T-helper 1 cell treated with Interleukin-12 subunit alpha and Interleukin-12 subunit beta and Interleukin-4 antibody, amounts not matched to agents 30 ng/mL and 1 ng/mL, for 36 hours (primary cell): ENCODE results near the gene ZNF35. TPM values are rescaled to one million over a fixed set of nuclear protein-coding genes. Genes with fewer than 3 reads are reported as not detected.
"Not testable (repeated sequence)": the region's sequence is repeated elsewhere in the genome, so short reads cannot be mapped to it uniquely, and the experiment has no call there.

Experiments
- intact Hi-C: fragments of 100-400 bp; cut with micrococcal nuclease; formaldehyde crosslinking; loops from one replicate; pipeline ENCODE4 v1.15.1; 2024
- total RNA-seq: library from RNA; stranded (reverse); gene quantifications from 2 replicates; pipeline ENCODE4 v1.2.3, GENCODE V29; 2022

Gene ZNF35
- total RNA-seq, result 3.5 and 5.2 TPM in 2 replicates

DNA sequence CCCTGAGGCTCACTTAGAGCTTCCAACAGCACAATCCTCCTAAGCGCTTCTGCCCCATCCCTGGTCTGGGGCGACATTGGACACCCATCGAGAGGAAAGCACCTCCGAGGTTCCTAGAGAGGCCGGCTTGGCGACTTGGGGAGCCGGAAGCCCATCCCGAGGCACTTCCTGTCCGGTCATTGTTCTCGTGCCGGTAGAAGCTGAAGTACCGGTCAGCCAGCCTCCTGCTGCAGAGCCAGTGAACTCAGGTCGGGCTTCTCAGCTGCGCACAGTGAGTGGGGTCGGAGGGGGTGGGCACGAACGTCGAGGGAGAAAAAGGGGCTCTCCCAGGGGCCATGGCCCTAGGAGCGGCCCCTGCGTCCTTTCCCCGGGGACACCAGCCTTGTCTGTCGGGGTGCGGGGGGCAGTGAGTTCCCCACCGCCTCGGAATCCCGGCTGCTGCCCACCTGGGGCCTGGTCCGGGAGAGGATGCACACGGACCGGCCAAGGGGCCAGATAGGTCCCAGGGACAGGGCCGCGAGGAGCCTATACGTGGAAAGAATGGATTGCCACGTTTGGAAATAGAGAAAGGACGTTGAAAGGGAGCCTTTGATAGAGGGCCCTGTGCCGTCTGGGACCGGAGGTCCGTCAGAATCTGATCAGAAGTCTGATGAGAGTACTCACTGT is at the start of gene ZNF35:
TSS of gene ZNF35 (plus strand) at position 169 of the 666 bp plus-strand sequence. CDS start 2,336 bp downstream, outside the sequence.
- intact Hi-C loops, result loop anchor here (1.0 kb wide), 1 partner anchor 23 kb away; the partner anchor contains the start of gene ZNF197

DNA sequence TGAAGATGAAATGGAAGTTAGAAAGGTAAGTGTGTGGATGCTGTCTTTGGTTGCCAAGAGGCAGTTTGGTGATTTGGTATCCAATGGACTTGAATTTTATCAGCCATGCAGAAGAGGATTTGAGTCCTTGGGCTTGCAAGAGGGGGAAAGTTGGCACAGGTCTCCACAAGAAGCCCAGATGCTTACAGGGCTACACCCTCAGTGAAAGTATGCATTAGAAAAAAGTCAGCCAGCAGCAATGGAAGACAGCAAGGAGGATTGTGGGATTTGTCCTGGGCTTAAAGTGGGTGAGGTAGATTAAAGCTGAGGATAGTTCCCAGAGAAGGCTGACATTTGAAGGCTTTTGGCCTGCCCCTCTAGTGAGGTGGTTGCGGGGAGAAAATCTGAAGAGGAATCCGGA is 46.8 kb upstream of the ZNF35 start:
- intact Hi-C loops, result no loop called here

DNA sequence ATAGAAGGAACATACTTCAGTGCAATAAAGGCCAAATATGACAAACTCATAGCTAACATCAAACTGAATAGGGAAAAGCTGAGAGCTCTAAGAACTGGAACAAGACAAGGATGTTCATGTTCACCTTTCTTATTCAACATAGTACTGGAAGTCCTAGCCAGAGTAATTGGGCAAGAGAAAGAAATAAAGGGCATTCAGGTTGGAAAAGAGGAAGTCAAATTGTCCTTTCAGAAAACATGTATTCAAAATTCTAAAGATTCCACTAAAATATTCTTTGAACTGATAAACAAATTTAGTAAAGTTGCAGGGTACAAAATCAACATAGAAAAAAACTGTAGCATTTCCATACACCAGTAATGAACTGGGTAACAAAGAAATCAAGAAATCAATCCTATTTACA is 35.9 kb upstream of the ZNF35 start:
- intact Hi-C loops, result no loop called here

DNA sequence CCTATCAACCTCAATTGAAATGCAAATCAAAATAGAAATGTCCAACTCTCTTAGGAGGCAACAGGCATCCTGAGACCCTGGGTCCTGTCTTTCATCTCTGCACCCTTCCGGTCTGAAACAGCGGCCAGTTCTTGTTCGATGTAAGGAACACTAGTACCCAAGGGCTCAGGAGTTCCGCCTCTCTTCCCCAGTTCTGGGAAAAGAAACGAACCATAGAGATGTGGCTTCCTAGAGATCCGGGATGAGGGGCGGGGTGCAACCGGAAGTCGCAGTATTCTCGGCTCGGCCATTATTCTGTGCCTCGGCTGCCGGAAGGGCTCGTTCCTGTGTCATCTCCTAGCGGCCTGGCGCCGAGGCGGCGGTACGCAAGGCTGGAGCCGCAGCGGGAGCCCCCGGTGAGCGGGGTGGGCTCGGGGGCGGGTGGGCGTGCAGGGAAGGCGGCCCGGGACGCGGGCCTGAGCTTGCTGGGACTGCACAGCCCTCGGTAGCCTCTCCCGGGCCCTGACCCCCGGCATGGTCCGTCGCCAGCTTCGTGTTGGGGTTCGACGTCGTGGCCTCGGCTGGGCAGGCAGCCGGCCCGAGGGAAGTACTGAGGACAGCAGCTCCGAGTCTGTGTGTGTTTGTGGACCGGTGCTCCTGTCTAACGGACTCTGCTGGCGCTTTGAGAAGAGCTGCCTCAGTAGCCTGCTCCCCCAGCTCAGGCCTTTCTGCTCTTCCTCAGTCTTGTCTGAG is 23.6 kb upstream of the ZNF35 start, which contains the start of gene ZNF197:
TSS of gene ZNF197 (plus strand) at position 288 of the 732 bp plus-strand sequence. CDS start 4,119 bp downstream, outside the sequence.
- intact Hi-C loops, result loop anchor here (1.0 to 5.0 kb wide), 8 partner anchors 23 to 352 kb away; partner anchors contain the start of genes EXOSC7, KIAA1143, KIF15 and TCAIM

DNA sequence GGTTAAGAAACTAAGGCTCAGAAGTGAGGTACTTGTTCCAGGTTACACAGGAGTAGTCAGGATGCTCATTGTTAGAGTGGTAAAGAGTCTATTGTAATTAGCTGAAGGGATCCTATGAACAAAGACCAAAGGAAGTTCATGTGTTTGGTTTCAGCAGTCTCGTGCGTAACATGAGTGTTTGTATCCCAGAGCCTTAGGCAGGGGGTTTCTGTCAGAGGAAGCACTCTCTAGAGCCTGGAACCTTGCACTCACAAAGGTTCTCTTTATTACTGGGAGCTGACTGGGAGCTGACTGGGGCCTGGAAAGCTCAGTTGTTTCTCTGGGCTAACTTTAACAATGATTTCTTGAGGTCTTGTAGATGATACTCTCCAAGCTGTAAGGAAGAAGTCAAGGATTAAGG is 19.8 kb upstream of the ZNF35 start:
- intact Hi-C loops, result no loop called here

DNA sequence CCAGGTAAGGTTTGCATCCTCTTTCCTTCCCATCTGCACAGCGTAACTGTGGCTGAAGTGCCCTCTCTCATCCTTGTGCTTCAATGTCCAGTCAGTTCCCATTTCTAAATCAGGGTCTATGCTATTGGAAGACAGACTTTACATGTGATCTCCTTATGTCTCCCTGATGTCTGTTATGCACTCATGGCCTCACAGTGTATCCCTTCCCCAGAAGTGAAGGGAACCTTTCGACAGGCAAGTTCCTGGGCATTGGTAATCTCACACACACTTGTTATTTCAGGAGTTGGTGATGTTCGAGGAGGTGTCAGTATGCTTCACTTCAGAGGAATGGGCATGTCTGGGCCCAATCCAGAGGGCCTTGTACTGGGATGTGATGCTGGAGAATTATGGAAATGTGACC is 16.3 kb upstream of the ZNF35 start:
- intact Hi-C loops, result no loop called here

DNA sequence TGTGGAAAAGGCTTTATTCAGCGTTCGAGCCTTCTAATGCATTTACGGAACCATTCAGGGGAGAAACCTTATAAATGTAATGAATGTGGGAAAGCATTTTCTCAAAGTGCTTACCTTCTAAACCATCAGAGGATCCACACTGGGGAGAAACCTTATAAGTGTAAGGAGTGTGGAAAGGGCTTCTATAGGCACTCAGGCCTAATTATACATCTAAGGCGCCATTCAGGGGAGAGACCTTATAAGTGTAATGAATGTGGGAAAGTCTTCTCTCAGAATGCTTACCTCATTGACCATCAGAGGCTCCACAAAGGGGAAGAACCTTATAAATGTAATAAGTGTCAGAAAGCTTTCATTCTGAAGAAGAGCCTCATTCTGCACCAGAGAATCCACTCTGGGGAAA is 6.2 kb upstream of the ZNF35 start:
- intact Hi-C loops, result loop anchor here (5.0 kb wide), 1 partner anchor 85 kb away; the partner anchor contains the start of gene ZNF501

DNA sequence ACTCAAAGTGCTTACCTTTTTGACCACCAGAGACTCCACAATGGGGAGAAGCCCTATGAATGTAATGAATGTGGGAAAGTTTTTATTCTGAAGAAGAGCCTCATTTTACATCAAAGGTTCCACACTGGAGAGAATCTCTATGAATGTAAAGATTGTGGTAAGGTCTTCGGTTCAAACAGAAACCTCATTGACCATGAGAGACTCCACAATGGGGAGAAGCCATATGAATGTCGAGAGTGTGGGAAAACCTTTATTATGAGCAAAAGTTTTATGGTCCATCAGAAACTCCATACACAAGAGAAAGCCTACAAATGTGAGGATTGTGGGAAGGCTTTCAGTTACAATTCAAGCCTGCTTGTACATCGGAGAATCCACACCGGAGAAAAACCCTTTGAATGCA is 5.5 kb upstream of the ZNF35 start:
- intact Hi-C loops, result loop anchor here (5.0 kb wide), 1 partner anchor 84 kb away; the partner anchor contains the start of gene ZNF501

DNA sequence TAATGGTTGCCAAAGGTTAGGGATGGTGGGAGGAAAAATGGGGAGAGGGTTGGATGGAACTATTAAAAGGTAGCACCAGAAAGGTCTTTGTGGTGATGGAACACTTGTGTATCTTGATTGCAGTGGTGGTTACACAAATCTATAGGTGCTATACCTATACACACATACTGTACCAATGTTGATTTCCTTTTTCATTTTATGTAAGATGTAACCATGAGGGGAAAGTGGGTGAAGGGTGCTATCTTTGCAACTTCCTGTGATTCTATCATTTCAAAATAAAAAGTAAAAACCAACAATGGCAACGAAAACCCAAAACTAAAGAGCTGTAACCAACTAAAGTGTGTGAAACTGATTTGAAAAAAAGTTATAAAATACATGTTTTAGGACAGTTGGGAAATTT is 761 bp upstream of the ZNF35 start:
- intact Hi-C loops, result loop anchor here (1.0 kb wide), 1 partner anchor 22 kb away; the partner anchor contains the start of gene ZNF197

DNA sequence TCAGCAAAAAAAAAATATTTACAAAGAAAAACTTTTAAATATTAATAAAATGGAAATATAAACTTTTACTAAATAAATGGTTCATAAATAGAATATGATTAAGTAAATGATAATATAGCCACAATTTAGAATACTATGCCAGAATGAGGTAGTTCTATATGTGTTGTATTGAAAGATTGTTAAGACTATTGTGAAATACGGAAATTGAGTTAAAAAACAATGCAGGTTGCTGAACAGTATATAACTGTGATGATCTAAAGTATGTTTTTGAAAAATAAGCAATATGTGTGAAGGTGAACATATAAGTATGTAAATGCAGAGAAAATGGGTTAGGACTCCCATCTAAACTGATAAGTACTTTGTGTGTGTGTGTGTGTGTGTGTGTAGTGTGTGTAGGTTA is 1.2 kb downstream of the ZNF35 start:
- intact Hi-C loops, result no loop called here

DNA sequence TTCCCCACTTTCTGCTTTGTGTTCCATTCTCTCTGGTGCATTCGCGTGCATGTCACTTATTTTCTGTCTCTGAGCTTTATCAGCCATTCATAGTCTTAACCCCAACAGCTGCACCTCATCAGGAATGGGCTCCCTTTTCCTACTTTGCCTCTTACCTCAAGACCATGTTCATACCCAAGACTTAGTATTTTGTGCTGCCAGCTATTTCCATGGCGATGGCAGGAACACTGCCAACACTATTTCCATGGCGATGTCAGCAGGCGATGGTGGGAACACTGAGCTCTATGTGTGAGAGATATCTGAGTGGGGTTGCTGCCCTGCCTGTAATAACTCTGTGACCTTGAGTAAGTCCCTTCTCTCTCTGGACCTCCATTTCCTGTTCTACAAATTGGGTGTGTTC is 5.5 kb downstream of the ZNF35 start:
- intact Hi-C loops, result no loop called here

DNA sequence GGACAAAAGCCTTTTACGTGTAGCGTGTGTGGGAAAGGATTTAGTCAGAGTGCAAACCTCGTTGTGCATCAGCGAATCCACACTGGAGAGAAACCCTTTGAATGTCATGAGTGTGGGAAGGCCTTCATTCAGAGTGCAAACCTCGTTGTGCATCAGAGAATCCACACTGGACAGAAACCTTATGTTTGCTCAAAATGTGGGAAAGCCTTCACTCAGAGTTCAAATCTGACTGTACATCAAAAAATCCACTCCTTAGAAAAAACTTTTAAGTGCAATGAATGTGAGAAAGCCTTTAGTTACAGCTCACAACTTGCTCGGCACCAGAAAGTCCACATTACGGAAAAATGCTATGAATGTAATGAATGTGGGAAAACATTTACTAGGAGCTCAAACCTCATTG is 10.5 kb downstream of the ZNF35 start:
- intact Hi-C loops, result no loop called here

DNA sequence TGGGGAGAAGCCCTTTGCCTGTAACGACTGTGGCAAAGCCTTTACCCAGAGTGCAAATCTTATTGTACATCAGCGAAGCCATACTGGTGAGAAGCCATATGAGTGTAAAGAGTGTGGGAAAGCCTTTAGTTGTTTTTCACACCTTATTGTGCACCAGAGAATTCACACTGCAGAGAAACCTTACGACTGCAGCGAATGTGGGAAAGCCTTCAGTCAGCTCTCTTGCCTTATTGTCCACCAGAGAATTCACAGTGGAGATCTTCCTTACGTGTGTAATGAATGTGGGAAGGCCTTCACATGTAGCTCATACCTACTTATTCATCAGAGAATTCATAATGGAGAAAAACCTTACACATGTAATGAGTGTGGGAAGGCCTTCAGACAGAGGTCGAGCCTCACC is 10.9 kb downstream of the ZNF35 start:
- intact Hi-C loops, result no loop called here

DNA sequence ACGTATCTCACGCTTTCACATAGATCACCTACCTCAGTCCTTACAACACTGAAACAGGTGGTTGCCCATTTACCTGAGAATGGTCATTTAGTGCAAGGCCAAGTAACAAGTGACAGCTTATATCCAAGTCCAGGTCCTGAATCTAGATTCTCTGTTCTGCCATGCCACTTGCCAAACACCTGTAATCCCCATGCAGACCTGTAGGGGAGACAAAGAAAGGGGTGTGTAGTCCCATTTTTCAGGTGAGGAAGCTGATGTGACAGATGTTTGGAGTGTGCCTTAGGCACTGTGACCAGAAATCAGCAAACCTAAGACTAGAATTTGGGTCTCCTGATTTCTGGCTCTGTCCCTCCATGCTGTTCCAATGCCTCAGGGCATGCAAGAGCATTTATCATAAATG is 12.7 kb downstream of the ZNF35 start:
- intact Hi-C loops, result no loop called here

DNA sequence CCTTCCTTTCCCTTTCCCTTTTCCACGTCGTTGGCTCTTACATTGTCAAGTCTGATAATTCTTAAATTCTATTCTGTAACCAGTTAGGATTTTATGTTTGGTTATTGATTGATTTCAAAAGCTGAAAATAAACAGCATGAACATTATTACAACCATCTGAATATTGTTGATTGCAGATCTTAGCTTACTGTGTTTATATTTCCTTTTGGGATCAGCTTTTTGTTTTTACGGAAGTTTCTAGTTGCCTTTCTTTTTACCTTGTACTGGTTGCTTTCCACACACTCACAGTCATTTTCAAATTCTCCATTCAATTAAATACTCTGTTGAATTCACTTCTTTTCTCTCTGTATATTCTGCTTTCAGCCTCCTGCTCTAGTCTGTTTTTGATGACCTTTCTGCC is 16.6 kb downstream of the ZNF35 start:
- intact Hi-C loops, result no loop called here

DNA sequence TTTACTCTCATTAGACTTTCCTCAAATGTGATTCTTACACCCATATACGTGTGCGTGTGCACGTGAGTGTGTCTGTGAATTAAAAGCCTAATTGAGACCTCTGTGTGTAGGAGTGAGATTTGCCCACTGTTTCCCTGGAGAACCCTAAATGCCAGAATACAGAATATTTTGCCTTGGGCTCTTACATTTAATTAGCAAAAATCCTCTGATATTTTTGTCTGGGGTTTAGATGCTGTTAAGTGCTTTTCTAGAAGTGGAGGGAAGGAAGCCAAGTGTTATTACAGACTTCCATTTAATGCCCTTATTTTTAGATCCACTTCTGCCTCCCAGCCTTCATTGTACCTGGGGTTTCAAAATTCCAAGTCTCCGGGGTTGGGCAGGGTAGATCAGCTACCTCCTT is 17.8 kb downstream of the ZNF35 start:
- intact Hi-C loops, result no loop called here

DNA sequence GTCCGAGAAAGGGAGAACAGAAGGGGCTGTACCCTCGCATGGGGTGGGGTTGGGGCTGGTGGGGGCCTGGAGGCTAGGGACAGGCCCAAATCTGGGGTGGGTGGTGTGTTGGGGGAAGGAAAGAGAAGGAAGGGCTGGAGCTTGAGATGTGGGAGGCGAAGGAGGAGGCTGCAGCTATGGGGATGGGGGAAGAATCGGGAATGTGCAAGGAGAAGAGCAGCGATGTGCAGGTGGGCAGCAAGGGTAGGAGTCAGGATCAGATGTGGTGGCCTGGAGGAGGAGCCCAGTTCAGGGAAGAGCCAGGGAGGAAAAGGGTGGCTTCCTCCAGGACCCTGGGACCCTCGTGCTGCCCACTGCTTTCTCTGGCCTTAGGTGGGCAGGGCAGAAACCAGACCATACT is 21.2 kb downstream of the ZNF35 start:
- intact Hi-C loops, result no loop called here

DNA sequence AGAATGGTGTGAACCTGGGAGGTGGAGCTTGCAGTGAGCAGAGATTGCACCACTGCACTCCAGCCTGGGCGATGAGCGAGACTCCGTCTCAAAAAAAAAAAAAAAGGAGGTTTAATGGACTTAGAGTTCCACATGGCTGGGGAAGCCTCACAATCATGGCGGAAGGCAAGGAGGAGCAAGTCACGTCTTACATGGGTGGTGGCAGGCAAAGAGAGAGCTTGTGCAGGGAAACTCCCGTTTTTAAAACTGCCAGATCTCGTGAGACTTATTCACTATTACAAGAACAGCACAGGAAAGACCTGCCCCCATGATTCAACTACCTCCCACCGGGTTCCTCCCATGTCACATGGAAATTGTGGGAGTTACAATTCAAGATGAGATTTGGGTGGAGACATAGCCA is 24.9 kb downstream of the ZNF35 start:
- intact Hi-C loops, result not testable (repeated sequence)

DNA sequence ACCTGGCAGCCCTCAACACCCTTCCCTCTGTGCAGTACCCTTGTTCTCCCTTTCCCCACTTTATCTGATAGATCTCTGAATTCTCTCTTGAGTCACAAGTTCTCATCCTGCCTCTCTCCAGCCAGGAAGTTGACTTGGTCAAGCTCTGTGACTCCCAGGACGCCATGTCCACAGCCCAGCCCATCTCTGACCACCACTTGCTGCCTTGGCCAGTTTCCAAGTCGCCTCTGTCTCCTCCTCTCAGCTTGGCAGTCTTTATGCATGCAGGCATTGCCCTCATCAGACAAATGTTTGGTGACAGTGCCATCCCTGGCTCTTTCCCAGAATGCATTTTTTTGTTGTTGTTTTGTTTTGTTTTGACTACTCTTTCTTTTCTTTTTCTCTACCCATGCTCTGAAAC is 25.7 kb downstream of the ZNF35 start:
- intact Hi-C loops, result no loop called here

DNA sequence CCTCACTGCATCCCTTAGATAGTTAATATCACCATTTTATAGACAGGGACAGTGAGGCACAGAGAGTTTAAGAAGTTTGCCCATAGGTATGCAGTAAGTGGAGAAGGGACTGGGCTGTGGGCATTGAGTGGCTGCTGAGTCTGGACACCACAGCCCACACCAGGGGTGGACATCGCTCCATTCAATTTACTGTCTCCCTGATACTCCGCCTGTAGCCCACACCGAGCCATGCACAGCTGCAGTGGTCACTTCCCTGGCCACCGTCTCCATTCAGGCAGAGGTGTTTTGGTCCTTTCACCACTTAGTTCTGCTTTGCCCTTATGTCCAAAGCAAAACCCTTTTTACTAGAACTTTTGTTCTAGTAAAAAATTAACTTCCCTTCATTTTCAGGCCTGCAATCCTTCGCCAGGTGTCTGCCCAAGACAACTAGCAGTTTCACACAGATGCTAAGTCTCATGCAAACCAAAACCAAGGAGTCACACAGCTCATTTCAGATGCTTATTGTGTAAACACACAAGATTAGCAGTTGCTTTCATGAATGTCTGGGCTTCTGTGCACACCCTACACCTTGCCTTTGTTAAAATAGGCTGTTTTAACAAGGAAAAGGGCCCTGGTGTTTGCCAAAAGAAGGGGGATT is 30.1 kb downstream of the ZNF35 start:
- intact Hi-C loops, result no loop called here

DNA sequence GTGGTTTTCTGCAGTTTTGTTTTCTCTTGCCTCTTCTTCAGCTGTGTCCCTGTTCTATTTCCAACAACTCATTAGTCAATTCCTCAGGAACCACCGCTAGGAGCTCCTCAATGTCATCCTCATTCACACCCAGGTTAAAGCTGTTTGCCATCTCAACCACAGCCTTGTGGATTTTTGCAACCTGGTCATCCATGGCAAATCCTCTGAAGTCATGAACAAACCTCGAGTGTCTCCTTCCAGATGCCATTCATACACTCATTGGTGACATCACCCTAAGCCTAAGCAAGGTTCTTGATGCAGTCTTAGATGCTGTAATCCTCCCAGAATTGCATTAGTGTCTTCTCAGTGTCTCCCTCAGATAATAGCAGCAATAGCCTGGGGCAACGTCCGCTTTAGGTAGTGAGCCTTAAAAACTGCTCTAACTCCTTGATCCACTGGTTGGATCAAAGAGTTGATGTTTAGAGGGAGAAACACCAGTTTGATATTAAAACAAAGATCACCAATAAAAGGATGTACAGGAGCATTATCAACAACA is 32.5 kb downstream of the ZNF35 start:
- intact Hi-C loops, result no loop called here
